ENCODE data around the gene PRKN. TPM values are rescaled to one million over a fixed set of nuclear protein-coding genes. Genes with fewer than 3 reads are reported as not detected.

The PRKN gene
- total RNA-seq, 2 donors from 2014 or later = 6.7 to 8.2 TPM

GRCh38 chr6:162181741-162182401, 545.7 kb downstream of the PRKN start:
- Histone ChIP-seq H3K27ac (no peak overlapping the region), H3K4me3 (no peak overlapping the region), H3K27me3 (no peaks in the 10 kb centered on the region), H3K36me3 (replicated peaks in 1 of 2; ENCODE audit: insufficient read depth in 1 of 2, low read depth in 2 of 2) (no peaks in the 10 kb centered on the region), H3K4me1 (no peaks in the 10 kb centered on the region), H3K9me3 (no peaks in the 10 kb centered on the region)
- intact Hi-C loops (cut with DNase I) = no loop called here
- DNase-seq = no peak
- ATAC-seq = no peak
- TF ChIP-seq CTCF (IDR thresholded peaks at IDR 0.05) = no peak
- no peak for TF ChIP-seq POLR2A (IDR thresholded peaks at IDR 0.05)
- WGBS, 2 donors = 71 to 79% methylated on average over 6 of the region's 6 CpGs

GRCh38 chr6:162181111-162181510, 546.5 kb downstream of the PRKN start:
- DNase-seq (no peak), ATAC-seq (no peak)
- Histone ChIP-seq H3K9me3 (no peaks in the 10 kb centered on the region), H3K27ac (no peak overlapping the region), H3K27me3 (no peaks in the 10 kb centered on the region), H3K36me3 (replicated peaks in 1 of 2; ENCODE audit: insufficient read depth in 1 of 2, low read depth in 2 of 2) (no peaks in the 10 kb centered on the region), H3K4me3 (no peak overlapping the region), H3K4me1 (no peaks in the 10 kb centered on the region)
- TF ChIP-seq POLR2A (IDR thresholded peaks at IDR 0.05) = no peak
- TF ChIP-seq CTCF (IDR thresholded peaks at IDR 0.05) = no peak
- intact Hi-C loops (cut with DNase I) = no loop called here
- 80 to 83% methylated on average over 5 of the region's 5 CpGs for WGBS, 2 donors

- H3K4me3 ChIP-seq = no peak overlapping the region
- DNase-seq (no peak), ATAC-seq (no peak)
- no peaks in the 10 kb centered on the region for H3K9me3 ChIP-seq
- WGBS, 2 donors = 57 to 73% methylated on average over 7 of the region's 7 CpGs
- TF ChIP-seq POLR2A (IDR thresholded peaks at IDR 0.05) = no peak
- TF ChIP-seq CTCF (IDR thresholded peaks at IDR 0.05) = no peak
- H3K36me3 ChIP-seq (replicated peaks in 1 of 2; ENCODE audit: insufficient read depth in 1 of 2, low read depth in 2 of 2) = no peaks in the 10 kb centered on the region
- no peaks in the 10 kb centered on the region for H3K4me1 ChIP-seq
- no peaks in the 10 kb centered on the region for H3K27me3 ChIP-seq
- no peak overlapping the region for H3K27ac ChIP-seq
- intact Hi-C loops (cut with DNase I) = no loop called here
Observed at GRCh38 chr6:162179196-162179951, 548.2 kb downstream of the PRKN start.

GRCh38 chr6:162178666-162179065, 548.9 kb downstream of the PRKN start:
- H3K27me3 ChIP-seq = no peaks in the 10 kb centered on the region
- no peak overlapping the region for H3K27ac ChIP-seq
- H3K9me3 ChIP-seq = no peaks in the 10 kb centered on the region
- H3K4me1 ChIP-seq = no peaks in the 10 kb centered on the region
- ATAC-seq (no peak), DNase-seq (no peak)
- intact Hi-C loops (cut with DNase I) = no loop called here
- WGBS, 2 donors = 92 to 95% methylated on average over 8 of the region's 8 CpGs
- H3K36me3 ChIP-seq (replicated peaks in 1 of 2; ENCODE audit: insufficient read depth in 1 of 2, low read depth in 2 of 2) = no peaks in the 10 kb centered on the region
- no peak overlapping the region for H3K4me3 ChIP-seq
- no peak for TF ChIP-seq CTCF (IDR thresholded peaks at IDR 0.05)
- no peak for TF ChIP-seq POLR2A (IDR thresholded peaks at IDR 0.05)
